DND-41 (cell line): Measurements from ENCODE around the gene MTPN.

Experiments
- EZH2 ChIP-seq: IDR thresholded peaks from 3 replicates; pipeline ENCODE4 v1.6.1; 2012; ENCODE audit warnings: borderline replicate concordance, low read depth, mild to moderate bottlenecking, moderate library complexity, low read length, inconsistent platforms; ENCODE audit not compliant: severe bottlenecking
- TF ChIP-seq, protein P1 (sequence below): IDR thresholded peaks from 2 replicates; pipeline ENCODE4 v1.5.1; 2012; ENCODE audit warnings: borderline replicate concordance, low read length, moderate library complexity, mild to moderate bottlenecking; ENCODE audit not compliant: poor library complexity, severe bottlenecking; ENCODE audit errors: extremely low read depth

DNA sequence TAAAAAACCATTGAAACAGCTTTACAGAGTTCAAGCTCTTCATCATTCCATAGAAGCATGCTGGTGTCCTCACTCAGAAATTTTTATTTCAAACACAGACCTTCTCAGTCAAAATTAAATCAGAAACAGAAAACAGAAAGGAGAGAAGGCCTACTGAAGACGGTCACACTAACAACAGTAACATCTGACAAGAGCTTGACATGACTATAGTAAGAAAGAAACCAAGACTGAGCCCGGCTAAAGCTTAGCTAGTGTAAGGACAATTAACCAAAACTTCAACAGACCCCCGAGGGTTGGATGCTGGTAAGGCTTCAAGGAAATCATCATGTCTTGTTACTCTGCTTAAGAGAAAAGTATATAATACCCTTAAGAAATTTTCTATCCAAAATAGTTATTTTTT lies 38.6 kb downstream of the MTPN start:
- no peak for TF ChIP-seq EZH2
- TF ChIP-seq, protein P1, sequence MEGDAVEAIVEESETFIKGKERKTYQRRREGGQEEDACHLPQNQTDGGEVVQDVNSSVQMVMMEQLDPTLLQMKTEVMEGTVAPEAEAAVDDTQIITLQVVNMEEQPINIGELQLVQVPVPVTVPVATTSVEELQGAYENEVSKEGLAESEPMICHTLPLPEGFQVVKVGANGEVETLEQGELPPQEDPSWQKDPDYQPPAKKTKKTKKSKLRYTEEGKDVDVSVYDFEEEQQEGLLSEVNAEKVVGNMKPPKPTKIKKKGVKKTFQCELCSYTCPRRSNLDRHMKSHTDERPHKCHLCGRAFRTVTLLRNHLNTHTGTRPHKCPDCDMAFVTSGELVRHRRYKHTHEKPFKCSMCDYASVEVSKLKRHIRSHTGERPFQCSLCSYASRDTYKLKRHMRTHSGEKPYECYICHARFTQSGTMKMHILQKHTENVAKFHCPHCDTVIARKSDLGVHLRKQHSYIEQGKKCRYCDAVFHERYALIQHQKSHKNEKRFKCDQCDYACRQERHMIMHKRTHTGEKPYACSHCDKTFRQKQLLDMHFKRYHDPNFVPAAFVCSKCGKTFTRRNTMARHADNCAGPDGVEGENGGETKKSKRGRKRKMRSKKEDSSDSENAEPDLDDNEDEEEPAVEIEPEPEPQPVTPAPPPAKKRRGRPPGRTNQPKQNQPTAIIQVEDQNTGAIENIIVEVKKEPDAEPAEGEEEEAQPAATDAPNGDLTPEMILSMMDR: no peak
